ENCODE results near the gene MID1IP1.
A peak's percentile ranks its signal among the peaks of the same experiment; 100 is the strongest.

The MID1IP1 gene, protein sequence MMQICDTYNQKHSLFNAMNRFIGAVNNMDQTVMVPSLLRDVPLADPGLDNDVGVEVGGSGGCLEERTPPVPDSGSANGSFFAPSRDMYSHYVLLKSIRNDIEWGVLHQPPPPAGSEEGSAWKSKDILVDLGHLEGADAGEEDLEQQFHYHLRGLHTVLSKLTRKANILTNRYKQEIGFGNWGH

DNA sequence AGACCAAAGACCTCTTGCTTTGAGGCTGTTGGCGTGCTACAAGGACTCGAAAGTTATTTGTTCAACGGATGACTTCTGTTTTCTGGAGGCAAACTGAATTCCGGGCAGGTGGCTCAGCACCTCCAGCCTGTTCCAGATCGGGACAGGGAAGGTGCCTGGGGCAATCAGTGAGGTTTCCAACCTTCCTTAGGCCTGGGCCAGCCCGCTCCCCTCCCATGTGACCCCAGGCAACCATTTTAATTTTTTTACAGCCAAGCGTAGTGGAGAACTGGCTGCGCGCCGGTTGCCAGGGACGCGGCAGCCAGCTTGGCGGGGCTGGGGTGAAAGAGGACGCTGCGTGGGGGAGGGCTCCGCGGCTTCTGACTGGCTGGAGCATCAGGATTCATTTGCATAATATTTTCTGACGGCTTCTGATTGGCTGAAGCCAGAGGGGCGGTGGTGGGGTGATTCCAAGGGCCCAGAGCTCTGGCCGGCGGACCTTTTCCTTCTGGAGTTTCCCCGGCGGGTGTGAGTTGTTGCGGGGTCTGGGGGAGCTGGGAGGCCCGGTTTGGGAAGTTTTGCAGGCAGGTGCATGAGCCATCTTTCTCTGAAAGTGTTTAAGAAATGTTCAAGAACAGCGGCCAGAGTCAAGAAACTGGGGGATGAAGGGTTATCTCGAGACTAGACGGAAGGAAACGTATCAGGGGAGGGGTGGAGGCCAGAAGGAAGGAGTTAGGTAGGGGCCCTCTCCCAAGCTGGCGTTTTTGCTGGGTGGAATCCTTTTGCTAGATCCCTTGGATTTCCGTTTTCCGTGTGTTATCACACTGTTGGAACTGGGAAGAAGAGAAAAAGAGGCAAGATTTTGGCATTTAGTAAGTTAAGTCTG, at the start of gene MID1IP1:
Gene MID1IP1 (plus strand): TSS at position 479 of the 865 bp plus-strand sequence. CDS start 3,488 bp downstream, outside the sequence.
- DNase-seq (ENCODE audit: low spot score) = peak; percentile 91

DNA sequence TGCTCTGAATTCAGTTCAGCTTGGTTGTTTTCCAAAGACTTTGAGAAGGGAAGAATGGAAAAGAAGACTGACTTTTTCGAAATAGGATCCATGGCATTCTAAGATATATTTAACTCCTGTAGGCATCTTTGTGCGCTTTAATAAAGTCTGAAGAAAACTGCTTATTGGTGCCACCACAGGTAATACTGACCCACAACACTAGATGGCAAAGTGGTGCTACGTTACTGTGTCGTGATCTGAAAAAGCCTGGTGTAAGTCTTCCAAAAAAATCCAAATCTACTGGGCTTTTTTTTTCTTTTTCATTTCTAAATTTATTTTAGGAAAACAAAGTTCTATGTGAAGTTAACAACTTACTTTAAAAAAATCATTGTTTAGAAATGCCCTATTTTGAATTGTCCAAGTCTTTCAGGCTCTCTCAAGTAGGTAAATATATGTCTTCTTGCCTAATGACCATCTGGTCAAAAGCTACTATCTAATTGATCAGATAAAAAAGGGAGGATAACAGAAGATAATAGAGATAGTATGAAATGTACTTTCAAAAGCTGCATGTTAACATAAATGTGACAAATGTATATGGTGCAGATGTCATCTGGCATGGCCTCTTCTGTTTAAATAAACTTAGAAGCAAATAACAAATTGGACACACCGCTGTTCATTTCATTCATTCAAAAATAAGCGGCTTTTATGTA, 47.0 kb upstream of the MID1IP1 start:
- peak; percentile 11 for DNase-seq (ENCODE audit: low spot score)

DNA sequence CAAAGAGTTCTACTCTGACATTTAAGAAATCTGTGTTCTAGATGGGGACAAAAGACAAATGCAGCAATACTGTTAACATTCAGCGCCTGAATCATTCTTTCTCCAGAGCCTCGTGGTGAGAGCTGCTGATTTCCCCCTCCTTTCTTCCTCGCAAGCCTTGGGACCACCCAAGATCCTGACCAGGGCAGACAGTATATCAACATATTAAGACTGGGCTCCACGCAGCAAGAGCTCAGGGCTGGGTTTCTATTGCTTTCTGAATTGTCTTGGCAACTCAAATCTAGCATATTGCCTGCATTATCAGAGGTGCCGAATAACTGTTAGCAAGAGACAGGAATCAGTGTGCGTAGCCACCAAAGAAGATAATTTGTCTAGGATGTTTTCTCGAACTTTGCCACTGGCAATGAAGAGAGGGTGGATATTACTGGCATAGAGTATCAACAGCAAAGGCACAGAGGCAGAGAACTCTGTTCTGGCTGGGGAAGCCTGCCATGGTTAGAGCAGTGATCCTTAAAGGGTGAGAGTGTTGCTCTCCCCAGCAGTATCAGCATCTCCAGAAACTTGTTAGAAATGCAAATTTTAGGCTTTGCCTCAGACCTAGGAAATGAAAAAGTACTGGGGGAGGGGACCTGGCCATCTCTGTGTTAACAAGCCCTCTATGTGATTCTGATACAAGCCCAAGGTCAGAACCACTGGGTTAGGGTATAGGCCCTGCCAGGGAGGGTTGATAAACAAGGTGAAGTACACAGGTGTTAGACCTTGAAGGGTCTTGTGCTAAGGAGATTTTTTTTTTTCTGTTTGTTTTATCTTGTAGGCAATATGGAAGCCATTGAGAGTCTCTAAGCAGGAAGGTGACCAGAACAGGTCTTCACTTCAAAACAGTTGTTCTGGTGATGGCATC, 46.2 kb upstream of the MID1IP1 start:
- DNase-seq (ENCODE audit: low spot score) = no peak

- no peak for DNase-seq (ENCODE audit: low spot score)
These were observed 40.4 kb upstream of the MID1IP1 start for GRCh38 chrX:38760883-38761282.

- no peak for DNase-seq (ENCODE audit: low spot score)
These were observed 33.2 kb upstream of the MID1IP1 start for GRCh38 chrX:38768079-38768478.

DNA sequence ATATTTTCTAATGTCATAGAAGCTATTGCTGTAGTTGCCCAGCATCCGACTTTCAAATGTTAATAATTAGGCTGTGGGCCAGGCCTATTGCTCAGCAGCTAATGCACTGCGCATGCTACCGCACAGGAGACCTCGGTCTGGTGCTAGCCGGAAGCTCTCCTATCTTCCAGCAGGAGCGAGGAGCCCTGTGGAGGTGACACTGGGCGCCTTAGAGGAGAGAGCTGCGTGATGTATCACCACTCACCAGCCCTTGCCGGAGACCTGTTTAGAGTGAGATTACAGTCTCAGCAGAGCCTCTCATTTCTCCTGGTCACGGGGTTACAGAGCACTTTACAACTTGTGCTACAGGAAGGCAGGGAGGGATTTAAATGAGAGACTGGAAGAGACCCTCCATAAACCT, 31.1 kb upstream of the MID1IP1 start:
- no peak for DNase-seq (ENCODE audit: low spot score)

DNA sequence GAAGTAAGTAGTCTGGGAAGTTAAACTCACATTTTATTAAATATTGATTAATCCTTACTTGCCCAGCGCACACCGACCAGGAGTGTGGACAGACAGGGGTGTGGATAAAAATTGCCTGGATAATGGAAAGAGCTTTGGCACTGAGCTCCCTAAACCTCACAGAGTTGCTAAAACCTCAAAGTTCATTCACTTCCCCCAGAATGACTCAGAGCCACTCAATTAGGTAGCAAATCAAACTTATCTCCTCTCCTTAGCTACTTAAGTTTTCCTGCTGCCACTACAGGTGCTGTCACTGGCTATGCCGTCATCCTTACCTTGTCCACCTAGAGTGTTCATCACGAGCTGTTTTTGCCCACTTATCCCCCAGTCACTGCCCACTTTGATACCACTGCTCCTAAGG, 27.0 kb upstream of the MID1IP1 start:
- no peak for DNase-seq (ENCODE audit: low spot score)

- DNase-seq (ENCODE audit: low spot score) = no peak
These were observed 4.3 kb upstream of the MID1IP1 start for GRCh38 chrX:38796946-38797345.

GRCh38 chrX:38798956-38799355, 2.3 kb upstream of the MID1IP1 start:
- DNase-seq (ENCODE audit: low spot score) = no peak

- DNase-seq (ENCODE audit: low spot score) = no peak
These were observed 1.2 kb upstream of the MID1IP1 start for GRCh38 chrX:38799995-38800580.

- no peak for DNase-seq (ENCODE audit: low spot score)
These were observed 2.0 kb downstream of the MID1IP1 start for GRCh38 chrX:38803243-38803587.

DNA sequence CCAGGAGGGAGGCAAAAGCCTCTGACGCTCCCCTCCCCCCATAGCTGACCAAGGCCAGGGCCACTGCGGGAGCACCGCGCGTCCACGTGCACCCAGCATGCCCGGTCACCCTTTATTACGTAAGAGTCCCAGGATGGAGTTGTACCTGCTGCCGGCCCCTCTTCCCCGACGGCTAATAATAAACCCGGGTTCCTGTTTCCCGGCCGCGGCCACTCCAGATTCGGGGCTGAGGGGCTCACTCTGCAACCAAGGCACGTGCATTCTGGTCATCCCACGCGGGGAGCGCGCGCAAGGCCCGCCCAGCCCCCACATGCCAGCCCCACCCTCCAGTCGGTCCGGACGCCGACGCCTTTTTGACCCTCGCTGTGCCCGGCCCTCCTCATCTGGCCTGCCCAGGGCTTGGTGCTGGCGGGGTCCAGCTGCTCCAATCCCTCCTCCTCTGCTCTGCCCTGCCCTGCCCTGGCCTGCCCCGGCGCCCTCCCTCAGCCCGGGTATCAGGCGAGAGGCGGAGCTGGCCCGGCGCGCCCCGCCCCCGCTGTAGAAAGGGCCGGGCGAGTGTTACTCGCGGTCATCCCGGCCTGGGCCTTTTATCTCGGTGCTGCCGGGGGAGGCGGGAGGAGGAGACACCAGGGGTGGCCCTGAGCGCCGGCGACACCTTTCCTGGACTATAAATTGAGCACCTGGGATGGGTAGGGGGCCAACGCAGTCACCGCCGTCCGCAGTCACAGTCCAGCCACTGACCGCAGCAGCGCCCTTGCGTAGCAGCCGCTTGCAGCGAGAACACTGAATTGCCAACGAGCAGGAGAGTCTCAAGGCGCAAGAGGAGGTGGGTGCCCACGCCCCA, 2.6 kb downstream of the MID1IP1 start:
- peak; percentile 75 for DNase-seq (ENCODE audit: low spot score)

DNA sequence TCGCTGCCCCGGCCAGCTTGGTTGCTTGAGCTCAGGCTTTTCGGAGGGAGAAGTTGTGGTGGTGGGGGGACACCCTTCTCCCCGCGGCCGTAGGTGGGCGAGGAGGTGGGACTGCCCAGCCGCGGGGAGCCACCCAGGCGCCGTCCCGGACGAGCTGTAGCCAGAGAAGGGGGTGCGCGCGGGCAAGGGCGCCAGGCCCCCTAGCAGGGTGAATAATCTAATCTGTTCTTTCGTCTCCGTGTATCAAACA, 3.1 kb downstream of the MID1IP1 start:
- DNase-seq (ENCODE audit: low spot score) = no peak

DNA sequence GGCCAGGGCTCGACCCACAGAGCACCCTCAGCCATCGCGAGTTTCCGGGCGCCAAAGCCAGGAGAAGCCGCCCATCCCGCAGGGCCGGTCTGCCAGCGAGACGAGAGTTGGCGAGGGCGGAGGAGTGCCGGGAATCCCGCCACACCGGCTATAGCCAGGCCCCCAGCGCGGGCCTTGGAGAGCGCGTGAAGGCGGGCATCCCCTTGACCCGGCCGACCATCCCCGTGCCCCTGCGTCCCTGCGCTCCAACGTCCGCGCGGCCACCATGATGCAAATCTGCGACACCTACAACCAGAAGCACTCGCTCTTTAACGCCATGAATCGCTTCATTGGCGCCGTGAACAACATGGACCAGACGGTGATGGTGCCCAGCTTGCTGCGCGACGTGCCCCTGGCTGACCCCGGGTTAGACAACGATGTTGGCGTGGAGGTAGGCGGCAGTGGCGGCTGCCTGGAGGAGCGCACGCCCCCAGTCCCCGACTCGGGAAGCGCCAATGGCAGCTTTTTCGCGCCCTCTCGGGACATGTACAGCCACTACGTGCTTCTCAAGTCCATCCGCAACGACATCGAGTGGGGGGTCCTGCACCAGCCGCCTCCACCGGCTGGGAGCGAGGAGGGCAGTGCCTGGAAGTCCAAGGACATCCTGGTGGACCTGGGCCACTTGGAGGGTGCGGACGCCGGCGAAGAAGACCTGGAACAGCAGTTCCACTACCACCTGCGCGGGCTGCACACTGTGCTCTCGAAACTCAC, 3.6 kb downstream of the MID1IP1 start:
- DNase-seq (ENCODE audit: low spot score) = no peak

- DNase-seq (ENCODE audit: low spot score) = no peak
These were observed 4.5 kb downstream of the MID1IP1 start for GRCh38 chrX:38805432-38806389.

- DNase-seq (ENCODE audit: low spot score) = no peak
These were observed 5.8 kb downstream of the MID1IP1 start for GRCh38 chrX:38806875-38807621.

GRCh38 chrX:38807873-38808272, 6.6 kb downstream of the MID1IP1 start:
- no peak for DNase-seq (ENCODE audit: low spot score)

DNA sequence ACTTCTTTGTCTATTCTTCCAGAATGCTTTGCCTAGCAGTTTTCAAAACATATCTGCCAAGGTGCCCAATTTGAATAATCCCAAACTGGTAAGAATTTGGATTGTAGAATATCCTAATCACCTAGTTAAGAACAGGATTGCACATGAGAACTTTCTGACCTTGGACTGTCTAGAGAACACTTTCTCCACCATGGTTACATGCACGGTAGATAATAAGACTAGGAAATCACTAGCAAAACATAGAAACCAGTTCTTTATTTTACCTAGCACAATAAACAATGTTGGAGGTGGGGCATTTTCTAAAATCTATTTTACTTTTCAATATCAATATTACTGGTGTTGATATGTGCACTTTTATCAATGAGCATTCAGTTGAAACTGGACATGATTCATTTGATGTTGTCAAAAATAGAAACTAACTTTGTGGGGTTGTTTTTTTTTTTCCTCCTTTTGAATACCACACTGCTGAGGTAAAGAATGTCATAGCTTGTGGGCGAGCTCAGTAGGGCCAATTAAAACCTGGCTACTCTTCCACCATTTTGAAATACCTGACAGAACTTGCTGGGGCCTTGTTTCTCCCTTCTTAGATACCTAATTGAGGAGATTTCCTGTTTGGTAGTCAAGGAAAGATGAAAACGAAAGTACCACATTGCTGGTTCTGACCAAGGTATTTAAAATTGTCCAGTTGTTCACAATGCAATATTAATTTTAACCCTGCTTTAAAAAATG, 10.4 kb downstream of the MID1IP1 start:
- no peak for DNase-seq (ENCODE audit: low spot score)

Measured in iPS-NIHi11 (cell line).